ENCODE results near the gene POLR3H. TPM values are rescaled to one million over a fixed set of nuclear protein-coding genes. Genes with fewer than 3 reads are reported as not detected.

The POLR3H gene
- total and polyA plus RNA-seq, 2 experiments from 2014 or later = 19.0 to 26.5 TPM

GRCh38 chr22:41542224-41542623 lies 2.0 kb downstream of the POLR3H start (continued):
- TF ChIP-seq, protein P1, sequence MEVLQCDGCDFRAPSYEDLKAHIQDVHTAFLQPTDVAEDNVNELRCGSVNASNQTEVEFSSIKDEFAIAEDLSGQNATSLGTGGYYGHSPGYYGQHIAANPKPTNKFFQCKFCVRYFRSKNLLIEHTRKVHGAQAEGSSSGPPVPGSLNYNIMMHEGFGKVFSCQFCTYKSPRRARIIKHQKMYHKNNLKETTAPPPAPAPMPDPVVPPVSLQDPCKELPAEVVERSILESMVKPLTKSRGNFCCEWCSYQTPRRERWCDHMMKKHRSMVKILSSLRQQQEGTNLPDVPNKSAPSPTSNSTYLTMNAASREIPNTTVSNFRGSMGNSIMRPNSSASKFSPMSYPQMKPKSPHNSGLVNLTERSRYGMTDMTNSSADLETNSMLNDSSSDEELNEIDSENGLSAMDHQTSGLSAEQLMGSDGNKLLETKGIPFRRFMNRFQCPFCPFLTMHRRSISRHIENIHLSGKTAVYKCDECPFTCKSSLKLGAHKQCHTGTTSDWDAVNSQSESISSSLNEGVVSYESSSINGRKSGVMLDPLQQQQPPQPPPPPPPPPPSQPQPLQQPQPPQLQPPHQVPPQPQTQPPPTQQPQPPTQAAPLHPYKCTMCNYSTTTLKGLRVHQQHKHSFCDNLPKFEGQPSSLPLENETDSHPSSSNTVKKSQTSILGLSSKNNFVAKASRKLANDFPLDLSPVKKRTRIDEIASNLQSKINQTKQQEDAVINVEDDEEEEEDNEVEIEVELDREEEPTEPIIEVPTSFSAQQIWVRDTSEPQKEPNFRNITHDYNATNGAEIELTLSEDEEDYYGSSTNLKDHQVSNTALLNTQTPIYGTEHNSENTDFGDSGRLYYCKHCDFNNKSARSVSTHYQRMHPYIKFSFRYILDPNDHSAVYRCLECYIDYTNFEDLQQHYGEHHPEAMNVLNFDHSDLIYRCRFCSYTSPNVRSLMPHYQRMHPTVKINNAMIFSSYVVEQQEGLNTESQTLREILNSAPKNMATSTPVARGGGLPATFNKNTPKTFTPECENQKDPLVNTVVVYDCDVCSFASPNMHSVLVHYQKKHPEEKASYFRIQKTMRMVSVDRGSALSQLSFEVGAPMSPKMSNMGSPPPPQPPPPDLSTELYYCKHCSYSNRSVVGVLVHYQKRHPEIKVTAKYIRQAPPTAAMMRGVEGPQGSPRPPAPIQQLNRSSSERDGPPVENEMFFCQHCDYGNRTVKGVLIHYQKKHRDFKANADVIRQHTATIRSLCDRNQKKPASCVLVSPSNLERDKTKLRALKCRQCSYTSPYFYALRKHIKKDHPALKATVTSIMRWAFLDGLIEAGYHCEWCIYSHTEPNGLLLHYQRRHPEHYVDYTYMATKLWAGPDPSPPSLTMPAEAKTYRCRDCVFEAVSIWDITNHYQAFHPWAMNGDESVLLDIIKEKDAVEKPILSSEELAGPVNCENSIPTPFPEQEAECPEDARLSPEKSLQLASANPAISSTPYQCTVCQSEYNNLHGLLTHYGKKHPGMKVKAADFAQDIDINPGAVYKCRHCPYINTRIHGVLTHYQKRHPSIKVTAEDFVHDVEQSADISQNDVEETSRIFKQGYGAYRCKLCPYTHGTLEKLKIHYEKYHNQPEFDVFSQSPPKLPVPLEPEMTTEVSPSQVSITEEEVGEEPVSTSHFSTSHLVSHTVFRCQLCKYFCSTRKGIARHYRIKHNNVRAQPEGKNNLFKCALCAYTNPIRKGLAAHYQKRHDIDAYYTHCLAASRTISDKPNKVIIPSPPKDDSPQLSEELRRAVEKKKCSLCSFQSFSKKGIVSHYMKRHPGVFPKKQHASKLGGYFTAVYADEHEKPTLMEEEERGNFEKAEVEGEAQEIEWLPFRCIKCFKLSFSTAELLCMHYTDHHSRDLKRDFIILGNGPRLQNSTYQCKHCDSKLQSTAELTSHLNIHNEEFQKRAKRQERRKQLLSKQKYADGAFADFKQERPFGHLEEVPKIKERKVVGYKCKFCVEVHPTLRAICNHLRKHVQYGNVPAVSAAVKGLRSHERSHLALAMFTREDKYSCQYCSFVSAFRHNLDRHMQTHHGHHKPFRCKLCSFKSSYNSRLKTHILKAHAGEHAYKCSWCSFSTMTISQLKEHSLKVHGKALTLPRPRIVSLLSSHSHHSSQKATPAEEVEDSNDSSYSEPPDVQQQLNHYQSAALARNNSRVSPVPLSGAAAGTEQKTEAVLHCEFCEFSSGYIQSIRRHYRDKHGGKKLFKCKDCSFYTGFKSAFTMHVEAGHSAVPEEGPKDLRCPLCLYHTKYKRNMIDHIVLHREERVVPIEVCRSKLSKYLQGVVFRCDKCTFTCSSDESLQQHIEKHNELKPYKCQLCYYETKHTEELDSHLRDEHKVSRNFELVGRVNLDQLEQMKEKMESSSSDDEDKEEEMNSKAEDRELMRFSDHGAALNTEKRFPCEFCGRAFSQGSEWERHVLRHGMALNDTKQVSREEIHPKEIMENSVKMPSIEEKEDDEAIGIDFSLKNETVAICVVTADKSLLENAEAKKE (CRISPR knock-in tag; IDR thresholded peaks at IDR 0.05) = no peak
- TF ChIP-seq, protein P2, sequence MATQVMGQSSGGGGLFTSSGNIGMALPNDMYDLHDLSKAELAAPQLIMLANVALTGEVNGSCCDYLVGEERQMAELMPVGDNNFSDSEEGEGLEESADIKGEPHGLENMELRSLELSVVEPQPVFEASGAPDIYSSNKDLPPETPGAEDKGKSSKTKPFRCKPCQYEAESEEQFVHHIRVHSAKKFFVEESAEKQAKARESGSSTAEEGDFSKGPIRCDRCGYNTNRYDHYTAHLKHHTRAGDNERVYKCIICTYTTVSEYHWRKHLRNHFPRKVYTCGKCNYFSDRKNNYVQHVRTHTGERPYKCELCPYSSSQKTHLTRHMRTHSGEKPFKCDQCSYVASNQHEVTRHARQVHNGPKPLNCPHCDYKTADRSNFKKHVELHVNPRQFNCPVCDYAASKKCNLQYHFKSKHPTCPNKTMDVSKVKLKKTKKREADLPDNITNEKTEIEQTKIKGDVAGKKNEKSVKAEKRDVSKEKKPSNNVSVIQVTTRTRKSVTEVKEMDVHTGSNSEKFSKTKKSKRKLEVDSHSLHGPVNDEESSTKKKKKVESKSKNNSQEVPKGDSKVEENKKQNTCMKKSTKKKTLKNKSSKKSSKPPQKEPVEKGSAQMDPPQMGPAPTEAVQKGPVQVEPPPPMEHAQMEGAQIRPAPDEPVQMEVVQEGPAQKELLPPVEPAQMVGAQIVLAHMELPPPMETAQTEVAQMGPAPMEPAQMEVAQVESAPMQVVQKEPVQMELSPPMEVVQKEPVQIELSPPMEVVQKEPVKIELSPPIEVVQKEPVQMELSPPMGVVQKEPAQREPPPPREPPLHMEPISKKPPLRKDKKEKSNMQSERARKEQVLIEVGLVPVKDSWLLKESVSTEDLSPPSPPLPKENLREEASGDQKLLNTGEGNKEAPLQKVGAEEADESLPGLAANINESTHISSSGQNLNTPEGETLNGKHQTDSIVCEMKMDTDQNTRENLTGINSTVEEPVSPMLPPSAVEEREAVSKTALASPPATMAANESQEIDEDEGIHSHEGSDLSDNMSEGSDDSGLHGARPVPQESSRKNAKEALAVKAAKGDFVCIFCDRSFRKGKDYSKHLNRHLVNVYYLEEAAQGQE (IDR thresholded peaks at IDR 0.05; ENCODE audit: unreplicated experiment) = no peak

DNA sequence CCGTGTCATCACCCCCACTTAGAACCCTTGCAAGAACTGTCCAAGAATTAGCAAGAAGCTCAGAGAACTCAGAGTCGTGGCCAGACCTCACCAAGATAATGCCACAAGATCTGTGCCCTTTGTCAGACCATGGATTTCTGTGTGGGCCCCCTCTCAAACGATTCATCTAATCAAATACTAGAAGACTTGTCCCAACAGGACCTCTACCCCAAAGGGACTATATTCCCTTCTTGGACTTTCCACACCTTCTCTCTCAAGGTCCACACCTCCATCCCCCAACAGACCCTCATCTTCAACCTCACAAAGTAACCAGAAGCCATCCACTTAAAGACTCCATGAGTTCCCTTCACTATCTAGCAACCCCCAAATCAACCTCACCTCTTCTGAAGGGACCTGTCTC lies 2.8 kb downstream of the POLR3H start:
- H3K4me1 Mint-ChIP-seq = peaks cover 29% of the 10 kb centered on the region
- Histone ChIP-seq H3K4me2 (no peak overlapping the region), H4K20me1 (replicated peaks; ENCODE audit: insufficient read depth) (peaks cover 7% of the 10 kb centered on the region)
- TF ChIP-seq POLR2AphosphoS5 (IDR thresholded peaks at IDR 0.05; ENCODE audit: low read depth) = no peak
- TF ChIP-seq ZNF114 (CRISPR knock-in tag; IDR thresholded peaks at IDR 0.05) = no peak
- no peak for TF ChIP-seq JUNB (IDR thresholded peaks at IDR 0.05; ENCODE audit: unreplicated experiment)
- TF ChIP-seq EZH2phosphoT487 (IDR thresholded peaks at IDR 0.05; ENCODE audit: unreplicated experiment) = no peak
- TF ChIP-seq CREB1 (CRISPR knock-in tag; IDR thresholded peaks at IDR 0.05; ENCODE audit: low read depth) = no peak
- TF ChIP-seq STAT1 (IDR thresholded peaks at IDR 0.05; ENCODE audit: unreplicated experiment) = no peak
- TF ChIP-seq, protein P3, sequence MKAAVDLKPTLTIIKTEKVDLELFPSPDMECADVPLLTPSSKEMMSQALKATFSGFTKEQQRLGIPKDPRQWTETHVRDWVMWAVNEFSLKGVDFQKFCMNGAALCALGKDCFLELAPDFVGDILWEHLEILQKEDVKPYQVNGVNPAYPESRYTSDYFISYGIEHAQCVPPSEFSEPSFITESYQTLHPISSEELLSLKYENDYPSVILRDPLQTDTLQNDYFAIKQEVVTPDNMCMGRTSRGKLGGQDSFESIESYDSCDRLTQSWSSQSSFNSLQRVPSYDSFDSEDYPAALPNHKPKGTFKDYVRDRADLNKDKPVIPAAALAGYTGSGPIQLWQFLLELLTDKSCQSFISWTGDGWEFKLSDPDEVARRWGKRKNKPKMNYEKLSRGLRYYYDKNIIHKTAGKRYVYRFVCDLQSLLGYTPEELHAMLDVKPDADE (IDR thresholded peaks at IDR 0.05) = no peak

More for the DNA sequence above, 2.8 kb downstream of the POLR3H start:
- DNase-seq (ENCODE audit: low spot score) = no peak
- no peak for ATAC-seq
- no peak overlapping the region for H2AFZ ChIP-seq
- H3K4me3 ChIP-seq = no peak overlapping the region
- Mint-ChIP-seq H3K27ac (no peak overlapping the region), H3K36me3 (ENCODE audit: low read depth) (peaks cover 32% of the 10 kb centered on the region), H3K4me3 (peak overlapping the region; percentile 13; the same call in 1 of the 3 replicates), H3K9me3 (no peaks in the 10 kb centered on the region; the same call in 2 of the 3 replicates), H3K27me3 (ENCODE audit: insufficient read depth, low read depth, poor library complexity) (peaks cover 9% of the 10 kb centered on the region)
- no peaks in the 10 kb centered on the region for H3K27me3 ChIP-seq (ENCODE audit: insufficient read depth)
- H3K9me2 ChIP-seq (ENCODE audit: insufficient read depth) = no peaks in the 10 kb centered on the region
- H3K79me2 ChIP-seq (replicated peaks; ENCODE audit: insufficient read depth) = peaks cover 50% of the 10 kb centered on the region
- peaks cover 13% of the 10 kb centered on the region; the same call in 1 of the 2 replicates for H3F3A ChIP-seq (replicated peaks; ENCODE audit: low read depth)
- no peaks in the 10 kb centered on the region for H3K36me3 ChIP-seq (ENCODE audit: insufficient read depth)
- peaks cover 7% of the 10 kb centered on the region; the same call in 1 of the 2 replicates for H3K4me1 ChIP-seq (ENCODE audit: insufficient read depth)
- H3K27ac ChIP-seq (ENCODE audit: low read depth) = no peak overlapping the region
